ENCODE data around the gene CASQ1.

CASQ1 gene

GRCh38 chr1:160211046-160211790 is 20.8 kb downstream of the CASQ1 start:
- H3K9me3 ChIP-seq, result no peaks in the 10 kb centered on the region
- H3K4me1 ChIP-seq, result peaks cover 4% of the 10 kb centered on the region; the same call in 1 of the 2 replicates
- no peak for DNase-seq (ENCODE audit: low spot score in 2 of 2)
- in situ Hi-C loops (cut with MboI; ENCODE audit: low sequenced_read_pairs), result no loop called here
- H3K4me3 ChIP-seq, result no peak overlapping the region
- H3K27me3 ChIP-seq (ENCODE audit: low read depth), result no peaks in the 10 kb centered on the region
- H3K36me3 ChIP-seq (replicated peaks), result peaks cover 66% of the 10 kb centered on the region

GRCh38 chr1:160214481-160215140 is 24.2 kb downstream of the CASQ1 start:
- no peaks in the 10 kb centered on the region for H3K27me3 ChIP-seq (ENCODE audit: low read depth)
- peaks cover 88% of the 10 kb centered on the region for H3K36me3 ChIP-seq (replicated peaks)

GRCh38 chr1:160216301-160216700 is 25.9 kb downstream of the CASQ1 start:
- H3K36me3 ChIP-seq (replicated peaks), result peaks cover 83% of the 10 kb centered on the region
- no peaks in the 10 kb centered on the region for H3K9me3 ChIP-seq
- no peak overlapping the region for H3K4me3 ChIP-seq
- no peaks in the 10 kb centered on the region for H3K4me1 ChIP-seq
- in situ Hi-C loops (cut with MboI; ENCODE audit: low sequenced_read_pairs), result no loop called here
- no peaks in the 10 kb centered on the region for H3K27me3 ChIP-seq (ENCODE audit: low read depth)
- no peak for DNase-seq (ENCODE audit: low spot score in 2 of 2)

More at GRCh38 chr1:160214481-160215140, 24.2 kb downstream of the CASQ1 start:
- no peak for DNase-seq (ENCODE audit: low spot score in 2 of 2)
- Histone ChIP-seq H3K4me3 (no peak overlapping the region), H3K9me3 (no peaks in the 10 kb centered on the region), H3K4me1 (no peaks in the 10 kb centered on the region)
- in situ Hi-C loops (cut with MboI; ENCODE audit: low sequenced_read_pairs), result no loop called here

GRCh38 chr1:160217481-160218051 is 27.2 kb downstream of the CASQ1 start:
- H3K36me3 ChIP-seq (replicated peaks), result peaks cover 76% of the 10 kb centered on the region
- H3K4me1 ChIP-seq, result no peaks in the 10 kb centered on the region
- H3K4me3 ChIP-seq, result no peak overlapping the region
- H3K9me3 ChIP-seq, result no peaks in the 10 kb centered on the region
- in situ Hi-C loops (cut with MboI; ENCODE audit: low sequenced_read_pairs), result no loop called here
- H3K27me3 ChIP-seq (ENCODE audit: low read depth), result no peaks in the 10 kb centered on the region
- no peak for DNase-seq (ENCODE audit: low spot score in 2 of 2)

GRCh38 chr1:160219062-160219929 is 28.9 kb downstream of the CASQ1 start:
- Histone ChIP-seq H3K36me3 (replicated peaks) (peaks cover 79% of the 10 kb centered on the region), H3K4me1 (no peaks in the 10 kb centered on the region), H3K9me3 (no peaks in the 10 kb centered on the region), H3K4me3 (no peak overlapping the region), H3K27me3 (ENCODE audit: low read depth) (no peaks in the 10 kb centered on the region)
- in situ Hi-C loops (cut with MboI; ENCODE audit: low sequenced_read_pairs), result no loop called here
- peak in 1 of 2 experiments; percentile 37 for DNase-seq (ENCODE audit: low spot score in 2 of 2)

- peaks cover 79% of the 10 kb centered on the region for H3K36me3 ChIP-seq (replicated peaks)
- no peak for DNase-seq (ENCODE audit: low spot score in 2 of 2)
- no peaks in the 10 kb centered on the region for H3K9me3 ChIP-seq
- no peaks in the 10 kb centered on the region for H3K27me3 ChIP-seq (ENCODE audit: low read depth)
- H3K4me3 ChIP-seq, result no peak overlapping the region
- in situ Hi-C loops (cut with MboI; ENCODE audit: low sequenced_read_pairs), result no loop called here
- no peaks in the 10 kb centered on the region for H3K4me1 ChIP-seq
These were observed 29.9 kb downstream of the CASQ1 start for GRCh38 chr1:160220301-160220700.

- no peaks in the 10 kb centered on the region for H3K4me1 ChIP-seq
- no peaks in the 10 kb centered on the region for H3K9me3 ChIP-seq
- no peak for DNase-seq (ENCODE audit: low spot score in 2 of 2)
- H3K4me3 ChIP-seq, result no peak overlapping the region
- no peaks in the 10 kb centered on the region for H3K27me3 ChIP-seq (ENCODE audit: low read depth)
- H3K36me3 ChIP-seq (replicated peaks), result peaks cover 81% of the 10 kb centered on the region
- in situ Hi-C loops (cut with MboI; ENCODE audit: low sequenced_read_pairs), result no loop called here
These were observed 30.7 kb downstream of the CASQ1 start for GRCh38 chr1:160221089-160221488.

- peaks cover 81% of the 10 kb centered on the region for H3K36me3 ChIP-seq (replicated peaks)
- H3K27me3 ChIP-seq (ENCODE audit: low read depth), result no peaks in the 10 kb centered on the region
- in situ Hi-C loops (cut with MboI; ENCODE audit: low sequenced_read_pairs), result no loop called here
- H3K9me3 ChIP-seq, result no peaks in the 10 kb centered on the region
- no peak for DNase-seq (ENCODE audit: low spot score in 2 of 2)
- H3K4me1 ChIP-seq, result no peaks in the 10 kb centered on the region
- H3K4me3 ChIP-seq, result no peak overlapping the region
These were observed 32.2 kb downstream of the CASQ1 start for GRCh38 chr1:160222546-160222945.

DNA sequence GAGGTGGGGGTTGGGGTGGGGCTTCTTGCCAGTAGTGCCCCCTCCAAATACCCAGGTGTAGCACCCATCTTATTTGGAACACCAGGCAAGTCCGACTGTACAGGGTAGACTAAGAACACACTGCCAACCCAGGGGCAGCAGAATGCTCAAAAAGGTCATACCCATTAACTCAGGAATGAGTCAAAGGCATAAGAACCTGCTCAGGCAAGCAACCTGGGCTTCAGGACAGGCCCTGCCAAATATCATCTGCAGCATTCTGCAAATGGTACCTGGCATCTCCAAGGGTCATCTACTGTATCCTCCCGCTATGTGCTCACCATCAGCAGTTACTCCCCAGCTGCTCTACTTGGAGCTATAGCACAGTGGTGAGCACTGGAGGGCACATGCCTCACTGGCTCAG is 34.2 kb downstream of the CASQ1 start:
- DNase-seq (ENCODE audit: low spot score in 2 of 2), result no peak
- Histone ChIP-seq H3K4me1 (no peaks in the 10 kb centered on the region), H3K9me3 (no peaks in the 10 kb centered on the region), H3K27me3 (ENCODE audit: low read depth) (no peaks in the 10 kb centered on the region), H3K36me3 (replicated peaks) (peaks cover 80% of the 10 kb centered on the region), H3K4me3 (no peak overlapping the region)
- in situ Hi-C loops (cut with MboI; ENCODE audit: low sequenced_read_pairs), result loop anchor here (25.0 kb wide), 1 partner anchor 287 kb away; the partner anchor contains the start of genes IGSF9 and TAGLN2

GRCh38 chr1:160225345-160225744 is 35.0 kb downstream of the CASQ1 start:
- Histone ChIP-seq H3K4me1 (no peaks in the 10 kb centered on the region), H3K27me3 (ENCODE audit: low read depth) (no peaks in the 10 kb centered on the region), H3K4me3 (no peak overlapping the region), H3K9me3 (no peaks in the 10 kb centered on the region), H3K36me3 (replicated peaks) (peaks cover 76% of the 10 kb centered on the region)
- in situ Hi-C loops (cut with MboI; ENCODE audit: low sequenced_read_pairs), result loop anchor here (25.0 kb wide), 1 partner anchor 288 kb away; the partner anchor contains the start of genes IGSF9 and TAGLN2
- no peak for DNase-seq (ENCODE audit: low spot score in 2 of 2)

DNA sequence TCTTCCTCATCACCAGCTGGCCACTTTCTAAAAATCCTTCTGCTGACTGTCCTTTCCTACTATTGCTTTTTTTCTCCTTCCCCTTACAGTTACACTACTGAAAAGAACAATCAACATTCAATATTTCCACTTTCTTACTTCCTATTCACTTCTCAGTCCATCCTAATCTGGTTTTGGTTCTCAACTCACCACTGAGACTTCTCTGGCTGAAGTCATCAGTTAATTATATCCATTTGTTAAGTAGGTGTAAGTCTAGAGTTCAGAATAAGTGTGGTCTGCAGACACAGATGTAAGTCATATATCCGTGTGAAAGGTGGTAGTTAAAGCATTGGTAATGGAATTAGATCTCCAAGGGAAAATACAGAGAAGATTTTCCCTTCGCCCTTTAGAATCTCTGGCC is 36.2 kb downstream of the CASQ1 start:
- Histone ChIP-seq H3K27me3 (ENCODE audit: low read depth) (no peaks in the 10 kb centered on the region), H3K4me1 (no peaks in the 10 kb centered on the region), H3K36me3 (replicated peaks) (peaks cover 83% of the 10 kb centered on the region), H3K4me3 (no peak overlapping the region), H3K9me3 (no peaks in the 10 kb centered on the region)
- DNase-seq (ENCODE audit: low spot score in 2 of 2), result no peak
- in situ Hi-C loops (cut with MboI; ENCODE audit: low sequenced_read_pairs), result loop anchor here (25.0 kb wide), 1 partner anchor 289 kb away; the partner anchor contains the start of genes IGSF9 and TAGLN2

- no peaks in the 10 kb centered on the region for H3K27me3 ChIP-seq (ENCODE audit: low read depth)
- peaks cover 85% of the 10 kb centered on the region for H3K36me3 ChIP-seq (replicated peaks)
- no peak overlapping the region for H3K4me3 ChIP-seq
- DNase-seq (ENCODE audit: low spot score in 2 of 2), result no peak
- in situ Hi-C loops (cut with MboI; ENCODE audit: low sequenced_read_pairs), result loop anchor here (25.0 kb wide), 1 partner anchor 290 kb away; the partner anchor contains the start of genes IGSF9 and TAGLN2
- no peaks in the 10 kb centered on the region for H3K4me1 ChIP-seq
- H3K9me3 ChIP-seq, result no peaks in the 10 kb centered on the region
These were observed 36.7 kb downstream of the CASQ1 start for GRCh38 chr1:160227034-160227433.

DNA sequence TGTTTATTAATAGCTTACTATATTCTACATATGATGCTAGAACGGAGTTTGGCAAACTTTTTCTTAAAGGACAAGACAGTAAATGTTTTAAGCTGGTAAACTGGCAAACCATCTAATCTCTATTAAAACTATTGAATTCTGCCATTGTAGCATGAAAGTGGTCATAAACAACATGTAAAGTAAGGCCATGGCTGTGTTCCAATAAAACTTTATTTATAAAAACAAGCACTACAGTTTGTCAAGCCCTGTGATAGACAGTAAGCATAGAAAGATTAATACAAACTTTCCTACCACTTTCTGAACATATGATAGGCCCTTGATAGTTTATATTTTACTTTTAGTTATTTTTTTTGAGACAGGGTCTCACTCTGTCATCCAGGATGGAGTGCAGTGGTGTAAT is 37.2 kb downstream of the CASQ1 start:
- Histone ChIP-seq H3K36me3 (replicated peaks) (peaks cover 80% of the 10 kb centered on the region), H3K9me3 (no peaks in the 10 kb centered on the region), H3K4me1 (no peaks in the 10 kb centered on the region)

More for the DNA sequence above, 37.2 kb downstream of the CASQ1 start:
- no peak for DNase-seq (ENCODE audit: low spot score in 2 of 2)
- in situ Hi-C loops (cut with MboI; ENCODE audit: low sequenced_read_pairs), result loop anchor here (25.0 kb wide), 1 partner anchor 290 kb away; the partner anchor contains the start of genes IGSF9 and TAGLN2
- H3K4me3 ChIP-seq, result no peak overlapping the region
- no peaks in the 10 kb centered on the region for H3K27me3 ChIP-seq (ENCODE audit: low read depth)

Data from HAP-1 (cell line).